Activated CD8-positive, alpha-beta T cell treated with anti-CD3 and anti-CD28 coated beads for 36 hours (primary cell): ENCODE data around the gene CADM2. TPM values are rescaled to one million over a fixed set of nuclear protein-coding genes. Genes with fewer than 3 reads are reported as not detected.

Experiments used
- ATAC-seq: fragments of 200-7000 bp; cut with Tn5 transposase; one replicate; pipeline ENCODE4 v1.10.0; 2021; ENCODE audit warnings: mild to moderate bottlenecking, moderate library complexity
- CTCF ChIA-PET: fragments of 350-600 bp; sonication (Branson Sonifier 250); formaldehyde crosslinking; loops from one replicate; lab custom pipeline; 2021; ENCODE audit warnings: antibody characterized with exemption; lab: Charles Lee
- POLR2A ChIA-PET: fragments of 350-600 bp; sonication (Branson Sonifier 250); formaldehyde crosslinking; loops from one replicate; lab custom pipeline; 2021; ENCODE audit warnings: antibody characterized with exemption; lab: Charles Lee
- DNase-seq: peaks from one replicate; pipeline ENCODE4 v3.0.0-alpha.2; 2020
- H3K27ac Mint-ChIP-seq: one replicate; pipeline ENCODE4 v1.8.0; 2021; ENCODE audit warnings: mild to moderate bottlenecking, mixed read lengths
- H3K27me3 Mint-ChIP-seq: one replicate; pipeline ENCODE4 v1.8.0; 2021; ENCODE audit warnings: mixed read lengths
- H3K36me3 Mint-ChIP-seq: one replicate; pipeline ENCODE4 v1.8.0; 2021; ENCODE audit warnings: low read depth, mixed read lengths
- H3K4me1 Mint-ChIP-seq: one replicate; pipeline ENCODE4 v1.8.0; 2021; ENCODE audit warnings: low read depth, mixed read lengths
- H3K4me3 Mint-ChIP-seq: one replicate; pipeline ENCODE4 v1.8.0; 2021; ENCODE audit warnings: mild to moderate bottlenecking, moderate library complexity, mixed read lengths
- H3K9me3 Mint-ChIP-seq: one replicate; pipeline ENCODE4 v1.8.0; 2021; ENCODE audit warnings: mixed read lengths
- intact Hi-C: fragments of 100-400 bp; cut with micrococcal nuclease; formaldehyde crosslinking; loops from one replicate; pipeline ENCODE4 v1.10.0; 2022
- total RNA-seq, 2 experiments: library from RNA; stranded (reverse); gene quantifications; one replicate each; pipeline ENCODE4 v1.2.3, GENCODE V29; 2021
- TF ChIP-seq, protein P1 (sequence below): fragments of 200-600 bp; IDR thresholded peaks from one replicate; pipeline ENCODE4 v1.8.0; 2022; ENCODE audit warnings: antibody characterized with exemption, mild to moderate bottlenecking

Gene CADM2
- total RNA-seq, 2 experiments from 2014 or later, result 0.38 TPM; not detected in 1

DNA sequence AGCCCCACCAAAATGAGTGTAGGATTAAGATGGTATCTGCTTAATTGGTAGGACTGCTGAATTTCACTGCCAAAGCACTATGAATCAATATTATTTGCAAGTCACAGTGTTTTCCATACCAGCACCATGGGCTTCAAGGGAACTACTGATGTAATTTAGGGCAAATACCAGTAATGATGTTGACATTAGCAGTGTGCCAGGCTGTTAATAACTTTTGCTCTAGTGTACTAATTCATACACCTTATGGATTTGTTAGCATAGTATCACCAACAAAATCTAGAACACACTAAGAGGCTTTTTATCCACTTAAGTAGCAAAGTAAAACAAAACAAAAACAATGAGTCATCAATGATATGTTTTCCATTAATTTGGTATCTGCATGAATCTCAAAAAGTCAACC, 888.2 kb downstream of the CADM2 start:
- POLR2A ChIA-PET, result no interaction called here
- ATAC-seq, result no peak
- Mint-ChIP-seq H3K9me3 (no peaks in the 10 kb centered on the region), H3K4me1 (no peaks in the 10 kb centered on the region), H3K27ac (no peak overlapping the region), H3K27me3 (no peaks in the 10 kb centered on the region), H3K4me3 (no peak overlapping the region), H3K36me3 (no peaks in the 10 kb centered on the region)
- CTCF ChIA-PET, result no interaction called here
- intact Hi-C loops, result no loop called here
- DNase-seq, result no peak
- TF ChIP-seq, protein P1, sequence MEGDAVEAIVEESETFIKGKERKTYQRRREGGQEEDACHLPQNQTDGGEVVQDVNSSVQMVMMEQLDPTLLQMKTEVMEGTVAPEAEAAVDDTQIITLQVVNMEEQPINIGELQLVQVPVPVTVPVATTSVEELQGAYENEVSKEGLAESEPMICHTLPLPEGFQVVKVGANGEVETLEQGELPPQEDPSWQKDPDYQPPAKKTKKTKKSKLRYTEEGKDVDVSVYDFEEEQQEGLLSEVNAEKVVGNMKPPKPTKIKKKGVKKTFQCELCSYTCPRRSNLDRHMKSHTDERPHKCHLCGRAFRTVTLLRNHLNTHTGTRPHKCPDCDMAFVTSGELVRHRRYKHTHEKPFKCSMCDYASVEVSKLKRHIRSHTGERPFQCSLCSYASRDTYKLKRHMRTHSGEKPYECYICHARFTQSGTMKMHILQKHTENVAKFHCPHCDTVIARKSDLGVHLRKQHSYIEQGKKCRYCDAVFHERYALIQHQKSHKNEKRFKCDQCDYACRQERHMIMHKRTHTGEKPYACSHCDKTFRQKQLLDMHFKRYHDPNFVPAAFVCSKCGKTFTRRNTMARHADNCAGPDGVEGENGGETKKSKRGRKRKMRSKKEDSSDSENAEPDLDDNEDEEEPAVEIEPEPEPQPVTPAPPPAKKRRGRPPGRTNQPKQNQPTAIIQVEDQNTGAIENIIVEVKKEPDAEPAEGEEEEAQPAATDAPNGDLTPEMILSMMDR, result no peak

DNA sequence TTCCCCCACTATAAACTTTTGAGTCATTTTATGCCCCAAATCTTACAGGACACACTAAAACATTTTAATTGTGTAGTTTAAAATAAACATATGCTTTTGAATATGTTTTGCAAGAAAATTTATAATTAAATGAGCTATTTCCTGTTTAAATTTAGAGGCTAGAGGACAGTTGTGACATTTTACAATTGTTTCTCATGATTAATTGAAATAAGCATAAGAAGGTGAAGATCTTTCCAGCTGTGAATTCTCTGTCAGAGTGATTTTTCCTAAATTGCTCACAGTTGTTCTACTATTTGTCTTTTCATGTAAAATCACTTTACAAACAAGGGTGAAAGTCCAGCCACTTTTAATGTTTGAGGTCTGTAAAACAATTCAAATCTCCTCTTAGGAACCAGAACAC, 892.3 kb downstream of the CADM2 start:
- no peak overlapping the region for H3K27ac Mint-ChIP-seq
- DNase-seq (no peak), ATAC-seq (no peak)
- intact Hi-C loops, result no loop called here
- no peaks in the 10 kb centered on the region for H3K27me3 Mint-ChIP-seq
- TF ChIP-seq, protein P1, result no peak
- no peaks in the 10 kb centered on the region for H3K36me3 Mint-ChIP-seq
- no peaks in the 10 kb centered on the region for H3K4me1 Mint-ChIP-seq
- peaks cover 7% of the 10 kb centered on the region for H3K9me3 Mint-ChIP-seq
- no peak overlapping the region for H3K4me3 Mint-ChIP-seq
- CTCF ChIA-PET, result no interaction called here
- POLR2A ChIA-PET, result no interaction called here

DNA sequence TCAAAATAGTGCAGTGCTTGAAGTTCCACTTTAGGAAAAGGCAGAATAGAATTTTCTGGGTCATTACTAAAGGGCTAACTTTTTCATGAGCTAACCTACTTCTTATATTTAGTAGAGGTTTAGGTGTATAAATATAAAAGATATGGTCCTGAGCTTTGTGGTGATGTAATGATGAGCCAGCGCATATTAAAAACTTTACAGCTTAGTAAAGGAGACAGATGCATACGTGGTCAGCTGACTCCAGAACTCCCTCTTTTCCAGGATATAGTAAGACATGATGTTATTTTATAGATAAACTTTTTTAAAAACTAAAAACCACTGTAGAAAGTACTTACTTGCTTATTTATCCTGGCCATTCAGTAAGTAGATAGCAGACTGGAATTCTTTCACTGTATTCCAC, 895.0 kb downstream of the CADM2 start:
- Mint-ChIP-seq H3K4me1 (no peaks in the 10 kb centered on the region), H3K36me3 (no peaks in the 10 kb centered on the region), H3K9me3 (peaks cover 7% of the 10 kb centered on the region), H3K4me3 (no peak overlapping the region), H3K27me3 (no peaks in the 10 kb centered on the region), H3K27ac (no peak overlapping the region)
- POLR2A ChIA-PET, result no interaction called here
- TF ChIP-seq, protein P1, result no peak
- ATAC-seq (no peak), DNase-seq (no peak)
- intact Hi-C loops, result no loop called here
- CTCF ChIA-PET, result no interaction called here

DNA sequence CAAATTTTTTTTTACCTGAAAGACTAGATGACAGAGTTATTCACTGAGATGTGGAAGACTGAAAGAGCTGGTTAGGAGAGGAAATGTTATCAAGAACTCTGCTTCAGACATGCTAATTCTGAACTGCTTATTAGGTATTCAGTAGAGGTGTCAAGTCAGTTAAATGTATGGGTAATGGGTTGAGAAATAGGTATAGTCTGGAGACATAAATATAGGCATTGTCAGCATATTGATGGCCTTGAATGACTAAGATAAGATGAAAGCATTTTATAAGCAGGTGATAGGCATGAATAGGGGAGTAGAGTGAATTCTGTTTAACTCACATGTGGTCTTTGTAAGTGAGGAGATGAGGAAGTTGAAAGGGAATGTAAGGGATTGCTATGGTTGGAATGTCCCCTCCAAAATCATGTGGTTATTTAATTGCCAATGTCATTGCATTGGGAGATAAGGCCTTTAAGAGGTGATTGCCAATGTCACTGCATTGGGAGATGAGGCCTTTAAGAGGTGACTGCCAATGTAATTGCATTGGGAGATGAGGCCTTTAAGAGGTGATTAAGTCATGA, 904.2 kb downstream of the CADM2 start:
- Mint-ChIP-seq H3K27ac (no peak overlapping the region), H3K27me3 (no peaks in the 10 kb centered on the region), H3K36me3 (no peaks in the 10 kb centered on the region), H3K4me3 (no peak overlapping the region), H3K4me1 (no peaks in the 10 kb centered on the region), H3K9me3 (peaks cover 7% of the 10 kb centered on the region)
- no peak for DNase-seq
- ChIA-PET CTCF (no interaction called here), POLR2A (no interaction called here)
- intact Hi-C loops, result no loop called here
- TF ChIP-seq, protein P1, result no peak
- ATAC-seq, result no peak

- Mint-ChIP-seq H3K9me3 (peaks cover 8% of the 10 kb centered on the region), H3K27me3 (no peaks in the 10 kb centered on the region), H3K27ac (no peak overlapping the region), H3K36me3 (no peaks in the 10 kb centered on the region), H3K4me3 (no peak overlapping the region), H3K4me1 (no peaks in the 10 kb centered on the region)
- TF ChIP-seq, protein P1, result no peak
- DNase-seq (no peak), ATAC-seq (no peak)
- ChIA-PET POLR2A (no interaction called here), CTCF (no interaction called here)
- intact Hi-C loops, result no loop called here
Observed at GRCh38 chr3:85864896-85865295, 906.1 kb downstream of the CADM2 start.
